ENCODE results near the gene ELP4.
"Not testable (repeated sequence)": the region's sequence is repeated elsewhere in the genome, so short reads cannot be mapped to it uniquely, and the experiment has no call there.

The ELP4 gene

GRCh38 chr11:31680770-31681169, 171.2 kb downstream of the ELP4 start:
- FAIRE-seq (no peak), DNase-seq (ENCODE audit: insufficient read length, low spot score) (no peak)
- no peak for TF ChIP-seq SPI1 (IDR thresholded peaks at IDR 0.05; ENCODE audit: low read depth, low read length)
- no peak for TF ChIP-seq TAF1 (IDR thresholded peaks at IDR 0.05; ENCODE audit: low read depth, low read length)
- no peak for TF ChIP-seq PAX5 (IDR thresholded peaks at IDR 0.05; ENCODE audit: insufficient read depth, low read length, severe bottlenecking)
- TF ChIP-seq POU2F2 (IDR thresholded peaks at IDR 0.05; ENCODE audit: low read depth, low read length): no peak
- TF ChIP-seq POLR2AphosphoS5 (IDR thresholded peaks at IDR 0.05; ENCODE audit: low read depth, low read length): no peak
- TF ChIP-seq POLR2A (IDR thresholded peaks at IDR 0.05; ENCODE audit: low read depth, low read length): no peak

- FAIRE-seq (no peak), DNase-seq (ENCODE audit: insufficient read length, low spot score) (no peak)
- TF ChIP-seq SPI1 (IDR thresholded peaks at IDR 0.05; ENCODE audit: low read depth, low read length) (no peak), TAF1 (IDR thresholded peaks at IDR 0.05; ENCODE audit: low read depth, low read length) (no peak), POU2F2 (IDR thresholded peaks at IDR 0.05; ENCODE audit: low read depth, low read length) (no peak)
Measured at GRCh38 chr11:31687256-31687655, 177.7 kb downstream of the ELP4 start.

GRCh38 chr11:31687861-31688260, 178.3 kb downstream of the ELP4 start:
- DNase-seq (ENCODE audit: insufficient read length, low spot score) (no peak), FAIRE-seq (no peak)
- TF ChIP-seq POU2F2 (IDR thresholded peaks at IDR 0.05; ENCODE audit: low read depth, low read length) (no peak), PAX5 (IDR thresholded peaks at IDR 0.05; ENCODE audit: insufficient read depth, low read length, severe bottlenecking) (no peak), TAF1 (IDR thresholded peaks at IDR 0.05; ENCODE audit: low read depth, low read length) (no peak), SPI1 (IDR thresholded peaks at IDR 0.05; ENCODE audit: low read depth, low read length) (no peak), POLR2A (IDR thresholded peaks at IDR 0.05; ENCODE audit: low read depth, low read length) (no peak), POLR2AphosphoS5 (IDR thresholded peaks at IDR 0.05; ENCODE audit: low read depth, low read length) (no peak)

DNA sequence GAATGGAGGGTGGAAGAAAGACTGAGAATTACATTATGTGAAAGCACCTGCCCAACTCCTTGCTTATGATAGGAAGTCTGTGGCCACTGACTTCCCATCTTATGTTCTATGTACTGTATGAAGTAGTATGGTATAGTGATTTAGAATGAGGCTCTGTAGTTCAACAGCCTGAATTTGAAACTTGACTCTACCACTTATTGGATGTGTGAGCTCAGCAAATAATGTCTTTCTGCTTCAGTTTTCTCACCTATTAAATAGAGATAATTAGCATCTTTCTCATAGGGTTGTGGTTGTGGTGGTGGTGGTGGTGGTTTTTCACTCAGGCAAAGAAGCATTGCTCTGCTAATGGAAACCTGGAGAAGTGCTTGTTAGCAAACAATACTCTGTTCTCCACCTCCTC, 180.0 kb downstream of the ELP4 start:
- DNase-seq (ENCODE audit: insufficient read length, low spot score) (no peak), FAIRE-seq (no peak)
- TF ChIP-seq POLR2AphosphoS5 (IDR thresholded peaks at IDR 0.05; ENCODE audit: low read depth, low read length) (no peak), TAF1 (IDR thresholded peaks at IDR 0.05; ENCODE audit: low read depth, low read length) (no peak), POLR2A (IDR thresholded peaks at IDR 0.05; ENCODE audit: low read depth, low read length) (no peak), SPI1 (IDR thresholded peaks at IDR 0.05; ENCODE audit: low read depth, low read length) (no peak), PAX5 (IDR thresholded peaks at IDR 0.05; ENCODE audit: insufficient read depth, low read length, severe bottlenecking) (no peak), POU2F2 (IDR thresholded peaks at IDR 0.05; ENCODE audit: low read depth, low read length) (no peak)

DNA sequence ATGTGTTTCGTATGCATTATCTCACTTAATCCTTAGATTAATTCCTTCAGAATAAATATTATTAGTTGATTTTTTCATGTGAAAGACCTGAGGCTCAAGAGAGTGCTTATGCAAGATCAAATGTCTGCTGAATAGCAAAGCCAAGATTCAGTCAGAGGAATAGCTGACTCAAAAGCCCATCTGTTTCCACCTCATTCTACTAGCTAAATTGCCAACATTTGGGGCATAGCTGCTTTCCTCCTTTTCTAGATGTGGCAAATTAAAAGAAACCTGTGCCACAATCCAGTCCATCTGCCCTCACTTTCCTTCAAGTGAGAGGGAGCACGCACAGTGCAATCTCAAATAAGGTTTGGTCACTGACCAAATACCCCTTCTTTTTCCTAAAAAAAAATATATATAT, 180.5 kb downstream of the ELP4 start:
- DNase-seq (ENCODE audit: insufficient read length, low spot score): no peak
- no peak for FAIRE-seq
- no peak for TF ChIP-seq PAX5 (IDR thresholded peaks at IDR 0.05; ENCODE audit: insufficient read depth, low read length, severe bottlenecking)
- no peak for TF ChIP-seq POU2F2 (IDR thresholded peaks at IDR 0.05; ENCODE audit: low read depth, low read length)
- TF ChIP-seq POLR2AphosphoS5 (IDR thresholded peaks at IDR 0.05; ENCODE audit: low read depth, low read length): no peak
- TF ChIP-seq POLR2A (IDR thresholded peaks at IDR 0.05; ENCODE audit: low read depth, low read length): no peak
- TF ChIP-seq SPI1 (IDR thresholded peaks at IDR 0.05; ENCODE audit: low read depth, low read length): no peak
- no peak for TF ChIP-seq TAF1 (IDR thresholded peaks at IDR 0.05; ENCODE audit: low read depth, low read length)

GRCh38 chr11:31690516-31690915, 180.9 kb downstream of the ELP4 start:
- TF ChIP-seq TAF1 (IDR thresholded peaks at IDR 0.05; ENCODE audit: low read depth, low read length) (no peak), SPI1 (IDR thresholded peaks at IDR 0.05; ENCODE audit: low read depth, low read length) (no peak), POLR2AphosphoS5 (IDR thresholded peaks at IDR 0.05; ENCODE audit: low read depth, low read length) (no peak), PAX5 (IDR thresholded peaks at IDR 0.05; ENCODE audit: insufficient read depth, low read length, severe bottlenecking) (no peak), POU2F2 (IDR thresholded peaks at IDR 0.05; ENCODE audit: low read depth, low read length) (no peak), POLR2A (IDR thresholded peaks at IDR 0.05; ENCODE audit: low read depth, low read length) (no peak)
- FAIRE-seq (no peak), DNase-seq (ENCODE audit: insufficient read length, low spot score) (no peak)

GRCh38 chr11:31692466-31692865, 182.9 kb downstream of the ELP4 start:
- TF ChIP-seq TAF1 (IDR thresholded peaks at IDR 0.05; ENCODE audit: low read depth, low read length) (no peak), PAX5 (IDR thresholded peaks at IDR 0.05; ENCODE audit: insufficient read depth, low read length, severe bottlenecking) (no peak), POLR2A (IDR thresholded peaks at IDR 0.05; ENCODE audit: low read depth, low read length) (no peak), POU2F2 (IDR thresholded peaks at IDR 0.05; ENCODE audit: low read depth, low read length) (no peak), SPI1 (IDR thresholded peaks at IDR 0.05; ENCODE audit: low read depth, low read length) (no peak), POLR2AphosphoS5 (IDR thresholded peaks at IDR 0.05; ENCODE audit: low read depth, low read length) (no peak)
- no peak for FAIRE-seq
- DNase-seq (ENCODE audit: insufficient read length, low spot score): no peak

DNA sequence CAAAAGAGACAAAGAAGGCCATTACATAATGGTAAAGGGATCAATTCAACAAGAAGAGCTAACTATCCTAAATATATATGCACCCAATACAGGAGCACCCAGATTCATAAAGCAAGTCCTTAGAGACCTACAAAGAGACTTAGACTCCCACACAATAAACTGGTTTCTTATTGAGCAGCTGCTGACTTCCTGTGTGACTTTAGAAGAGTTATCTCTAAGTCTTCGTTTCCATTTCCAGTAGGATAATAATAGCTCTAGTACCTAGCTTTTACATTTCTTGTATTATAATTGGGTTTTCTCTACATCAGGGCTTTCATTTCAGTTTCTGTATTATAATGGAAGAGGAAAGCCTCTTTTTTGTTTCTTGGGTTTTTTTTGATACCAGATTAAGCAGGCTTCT, 187.5 kb downstream of the ELP4 start:
- FAIRE-seq: not testable (repeated sequence)

GRCh38 chr11:31699066-31699465, 189.5 kb downstream of the ELP4 start:
- no peak for DNase-seq (ENCODE audit: insufficient read length, low spot score)
- TF ChIP-seq TAF1 (IDR thresholded peaks at IDR 0.05; ENCODE audit: low read depth, low read length): no peak
- TF ChIP-seq PAX5 (IDR thresholded peaks at IDR 0.05; ENCODE audit: insufficient read depth, low read length, severe bottlenecking): no peak
- no peak for TF ChIP-seq SPI1 (IDR thresholded peaks at IDR 0.05; ENCODE audit: low read depth, low read length)
- no peak for FAIRE-seq

More for the DNA sequence above, 187.5 kb downstream of the ELP4 start:
- DNase-seq (ENCODE audit: insufficient read length, low spot score): not testable (repeated sequence)

- FAIRE-seq: no peak
- no peak for TF ChIP-seq POLR2A (IDR thresholded peaks at IDR 0.05; ENCODE audit: low read depth, low read length)
- TF ChIP-seq TAF1 (IDR thresholded peaks at IDR 0.05; ENCODE audit: low read depth, low read length): no peak
- no peak for TF ChIP-seq POLR2AphosphoS5 (IDR thresholded peaks at IDR 0.05; ENCODE audit: low read depth, low read length)
- no peak for TF ChIP-seq PAX5 (IDR thresholded peaks at IDR 0.05; ENCODE audit: insufficient read depth, low read length, severe bottlenecking)
- TF ChIP-seq SPI1 (IDR thresholded peaks at IDR 0.05; ENCODE audit: low read depth, low read length): no peak
- no peak for TF ChIP-seq POU2F2 (IDR thresholded peaks at IDR 0.05; ENCODE audit: low read depth, low read length)
Measured at GRCh38 chr11:31702966-31703365, 193.4 kb downstream of the ELP4 start.

GRCh38 chr11:31706357-31706756, 196.8 kb downstream of the ELP4 start:
- no peak for DNase-seq (ENCODE audit: insufficient read length, low spot score)
- no peak for FAIRE-seq
- TF ChIP-seq POLR2AphosphoS5 (IDR thresholded peaks at IDR 0.05; ENCODE audit: low read depth, low read length) (no peak), TAF1 (IDR thresholded peaks at IDR 0.05; ENCODE audit: low read depth, low read length) (no peak), SPI1 (IDR thresholded peaks at IDR 0.05; ENCODE audit: low read depth, low read length) (no peak), PAX5 (IDR thresholded peaks at IDR 0.05; ENCODE audit: insufficient read depth, low read length, severe bottlenecking) (no peak), POU2F2 (IDR thresholded peaks at IDR 0.05; ENCODE audit: low read depth, low read length) (no peak), POLR2A (IDR thresholded peaks at IDR 0.05; ENCODE audit: low read depth, low read length) (no peak)

More at GRCh38 chr11:31702966-31703365, 193.4 kb downstream of the ELP4 start:
- no peak for DNase-seq (ENCODE audit: insufficient read length, low spot score)
